Vagina (tissue), 2 donors: ENCODE data around the gene WBP2. TPM values are rescaled to one million over a fixed set of nuclear protein-coding genes. Genes with fewer than 3 reads are reported as not detected.
A peak's percentile ranks its signal among the peaks of the same experiment; 100 is the strongest.

ENCODE experiments used
- DNase-seq, 2 donors: peaks; one replicate each; pipeline ENCODE4 v3.0.0-alpha.2; 2017; ENCODE audit errors: extremely low spot score in 2 of 2
- H3K27ac ChIP-seq: fragments of 200-600 bp; sonication (generic); one replicate; pipeline ENCODE4 v1.5.1; 2019
- H3K27me3 ChIP-seq: fragments of 200-600 bp; sonication (generic); one replicate; pipeline ENCODE4 v1.5.1; 2019
- H3K36me3 ChIP-seq, 2 donors: fragments of 200-600 bp; sonication (generic); one replicate each; pipeline ENCODE4 v1.5.1; 2017 to 2019
- H3K4me1 ChIP-seq: fragments of 200-600 bp; sonication (generic); one replicate; pipeline ENCODE4 v1.5.1; 2019
- H3K4me3 ChIP-seq, 2 donors: fragments of 200-600 bp; sonication (generic); 1 replicate in 1 of 2; 2 replicates in 1 of 2; pipeline ENCODE4 v1.5.1; 2016 to 2019
- H3K9me3 ChIP-seq: fragments of 200-600 bp; sonication (generic); one replicate; pipeline ENCODE4 v1.5.1; 2019
- POLR2A ChIP-seq, 2 donors: fragments of 450-650 bp; IDR thresholded peaks; one replicate each; pipeline ENCODE4 v1.6.1; 2017; ENCODE audit warnings: antibody characterized with exemption in 2 of 2, mild to moderate bottlenecking in 2 of 2, moderate library complexity in 2 of 2
- POLR2AphosphoS5 ChIP-seq, 2 donors: sonication (generic); formaldehyde crosslinking; IDR thresholded peaks; one replicate each; pipeline ENCODE4 v1.9.0; 2017; ENCODE audit warnings: antibody characterized with exemption in 2 of 2, mild to moderate bottlenecking in 2 of 2, low read depth in 1 of 2; ENCODE audit not compliant: insufficient read depth in 1 of 2
- intact Hi-C: fragments of 100-400 bp; cut with DNase I; formaldehyde crosslinking; loops from one replicate; pipeline ENCODE4 v1.15.1; 2023
- total RNA-seq: library from RNA; depleted of rRNA; stranded (reverse); fragments of >200 nt; gene quantifications from one replicate; pipeline ENCODE4 v1.2.3, GENCODE V29; 2016
- TF ChIP-seq, protein P1 (sequence below), 3 experiments: fragments of 450-650 bp in 2 of 3; fragments of 200-600 bp in 1 of 3; sonication (generic) in 1 of 3; IDR thresholded peaks; one replicate each; pipeline ENCODE4 v1.5.1; 2017 to 2019; ENCODE audit warnings: antibody characterized with exemption in 3 of 3, mild to moderate bottlenecking in 2 of 3, moderate library complexity in 2 of 3

The WBP2 gene
- total RNA-seq, 1 donor from 2014 or later = 54.3 TPM

DNA sequence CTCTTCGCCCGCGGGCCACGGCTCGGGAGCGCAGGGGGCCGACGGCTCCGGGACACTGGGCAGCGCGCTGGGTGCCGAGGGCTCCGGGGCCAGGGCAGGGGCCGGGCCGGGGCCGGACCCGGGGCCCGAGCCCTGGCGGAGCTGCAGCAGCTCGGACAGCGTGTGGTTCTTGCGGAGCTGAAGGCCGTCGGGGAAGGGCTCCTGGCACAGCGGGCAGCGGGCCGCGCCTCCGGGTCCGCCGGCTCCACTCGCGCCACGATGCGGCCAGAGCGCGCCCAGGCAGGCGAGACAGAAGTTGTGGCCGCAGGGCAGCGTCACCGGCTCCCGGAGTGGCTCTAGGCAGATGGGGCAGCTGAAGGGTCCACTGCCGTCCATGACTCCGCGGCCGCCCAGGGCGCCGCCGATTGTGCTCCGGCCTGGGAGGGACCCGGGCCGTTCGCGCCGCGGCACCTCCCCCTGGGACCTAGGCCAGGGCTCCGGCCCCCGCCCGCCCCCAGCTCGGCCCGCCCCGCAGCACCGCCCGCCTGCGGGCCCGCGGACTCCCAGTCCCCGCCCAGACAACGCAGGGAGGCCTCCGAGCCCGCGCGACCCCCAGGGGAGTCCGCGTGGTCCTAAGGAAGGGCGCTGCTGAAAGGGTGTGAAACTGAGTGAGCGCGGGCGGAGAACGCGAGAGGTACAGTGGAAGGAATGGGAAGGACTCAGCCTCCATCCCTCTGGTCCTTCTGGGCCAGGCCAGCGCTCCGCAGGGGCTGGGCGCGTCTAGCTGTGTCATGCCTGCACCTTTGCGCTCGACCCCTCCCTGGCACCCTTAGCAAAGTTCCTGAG, 23.3 kb upstream of the WBP2 start, which contains the start of gene TRIM47:
Gene TRIM47 (minus strand): TSS at position 408 of the 825 bp plus-strand sequence. CDS start 33 bp downstream, at position 375.
- intact Hi-C loops = loop anchor here (10.0 kb wide), 1 partner anchor 114 kb away; the partner anchor contains the start of gene GALK1
- Histone ChIP-seq H3K9me3 (no peaks in the 10 kb centered on the region), H3K4me1 (peaks cover 43% of the 10 kb centered on the region)

DNA sequence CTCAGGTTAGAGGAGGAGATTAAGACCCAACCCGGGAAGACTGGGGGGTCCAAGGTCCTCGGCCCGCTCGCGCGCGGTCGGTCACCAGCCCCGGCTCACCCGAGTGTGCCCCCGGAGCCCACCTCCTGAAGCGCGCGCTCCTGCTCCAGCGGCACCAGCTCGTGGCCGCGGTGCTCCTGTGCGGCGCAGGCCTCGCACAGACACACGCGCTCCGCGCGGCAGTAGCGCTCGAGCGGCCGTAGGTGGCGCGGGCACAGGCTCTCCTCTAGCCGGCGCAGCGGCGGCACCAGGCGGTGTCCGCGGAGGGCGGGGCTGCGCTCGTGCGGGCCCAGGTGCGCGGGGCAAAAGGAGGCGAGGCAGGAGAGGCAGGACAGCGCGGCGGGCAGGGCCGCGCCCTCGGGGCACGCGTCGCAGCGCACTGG, 22.6 kb upstream of the WBP2 start:
- peak overlapping the region; percentile 99 for H3K27ac ChIP-seq
- DNase-seq = no peak
- H3K36me3 ChIP-seq = peaks cover 0 to 22% of the 10 kb centered on the region in 2 donors
- TF ChIP-seq, protein P1, sequence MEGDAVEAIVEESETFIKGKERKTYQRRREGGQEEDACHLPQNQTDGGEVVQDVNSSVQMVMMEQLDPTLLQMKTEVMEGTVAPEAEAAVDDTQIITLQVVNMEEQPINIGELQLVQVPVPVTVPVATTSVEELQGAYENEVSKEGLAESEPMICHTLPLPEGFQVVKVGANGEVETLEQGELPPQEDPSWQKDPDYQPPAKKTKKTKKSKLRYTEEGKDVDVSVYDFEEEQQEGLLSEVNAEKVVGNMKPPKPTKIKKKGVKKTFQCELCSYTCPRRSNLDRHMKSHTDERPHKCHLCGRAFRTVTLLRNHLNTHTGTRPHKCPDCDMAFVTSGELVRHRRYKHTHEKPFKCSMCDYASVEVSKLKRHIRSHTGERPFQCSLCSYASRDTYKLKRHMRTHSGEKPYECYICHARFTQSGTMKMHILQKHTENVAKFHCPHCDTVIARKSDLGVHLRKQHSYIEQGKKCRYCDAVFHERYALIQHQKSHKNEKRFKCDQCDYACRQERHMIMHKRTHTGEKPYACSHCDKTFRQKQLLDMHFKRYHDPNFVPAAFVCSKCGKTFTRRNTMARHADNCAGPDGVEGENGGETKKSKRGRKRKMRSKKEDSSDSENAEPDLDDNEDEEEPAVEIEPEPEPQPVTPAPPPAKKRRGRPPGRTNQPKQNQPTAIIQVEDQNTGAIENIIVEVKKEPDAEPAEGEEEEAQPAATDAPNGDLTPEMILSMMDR (IDR thresholded peaks at IDR 0.05) = no peak
- TF ChIP-seq POLR2AphosphoS5 (IDR thresholded peaks at IDR 0.05; ENCODE audit: insufficient read depth in 1 of 2, low read depth in 1 of 2) (no peak), POLR2A (IDR thresholded peaks at IDR 0.05) (no peak)
- H3K9me3 ChIP-seq = no peaks in the 10 kb centered on the region
- H3K4me1 ChIP-seq = peaks cover 49% of the 10 kb centered on the region
- peak overlapping the region; percentile 66 to 83 for H3K4me3 ChIP-seq
- no peaks in the 10 kb centered on the region for H3K27me3 ChIP-seq
- intact Hi-C loops = loop anchor here (1.0 to 10.0 kb wide), 3 partner anchors 8 to 113 kb away; partner anchors contain the start of genes GALK1 and WBP2

More for the DNA sequence above, 23.3 kb upstream of the WBP2 start, which contains the start of gene TRIM47:
- Histone ChIP-seq H3K27me3 (no peaks in the 10 kb centered on the region), H3K36me3 (peaks cover 0 to 22% of the 10 kb centered on the region in 2 donors), H3K27ac (peak within 1 kb of the TSS; percentile 99), H3K4me3 (peak within 1 kb of the TSS; percentile 66 to 83)
- no peak for DNase-seq
- TF ChIP-seq, protein P1 (IDR thresholded peaks at IDR 0.05) = no peak
- TF ChIP-seq POLR2AphosphoS5 (IDR thresholded peaks at IDR 0.05; ENCODE audit: insufficient read depth in 1 of 2, low read depth in 1 of 2) = peak; percentile 11 to 90
- peak; percentile 61 to 92 for TF ChIP-seq POLR2A (IDR thresholded peaks at IDR 0.05)

DNA sequence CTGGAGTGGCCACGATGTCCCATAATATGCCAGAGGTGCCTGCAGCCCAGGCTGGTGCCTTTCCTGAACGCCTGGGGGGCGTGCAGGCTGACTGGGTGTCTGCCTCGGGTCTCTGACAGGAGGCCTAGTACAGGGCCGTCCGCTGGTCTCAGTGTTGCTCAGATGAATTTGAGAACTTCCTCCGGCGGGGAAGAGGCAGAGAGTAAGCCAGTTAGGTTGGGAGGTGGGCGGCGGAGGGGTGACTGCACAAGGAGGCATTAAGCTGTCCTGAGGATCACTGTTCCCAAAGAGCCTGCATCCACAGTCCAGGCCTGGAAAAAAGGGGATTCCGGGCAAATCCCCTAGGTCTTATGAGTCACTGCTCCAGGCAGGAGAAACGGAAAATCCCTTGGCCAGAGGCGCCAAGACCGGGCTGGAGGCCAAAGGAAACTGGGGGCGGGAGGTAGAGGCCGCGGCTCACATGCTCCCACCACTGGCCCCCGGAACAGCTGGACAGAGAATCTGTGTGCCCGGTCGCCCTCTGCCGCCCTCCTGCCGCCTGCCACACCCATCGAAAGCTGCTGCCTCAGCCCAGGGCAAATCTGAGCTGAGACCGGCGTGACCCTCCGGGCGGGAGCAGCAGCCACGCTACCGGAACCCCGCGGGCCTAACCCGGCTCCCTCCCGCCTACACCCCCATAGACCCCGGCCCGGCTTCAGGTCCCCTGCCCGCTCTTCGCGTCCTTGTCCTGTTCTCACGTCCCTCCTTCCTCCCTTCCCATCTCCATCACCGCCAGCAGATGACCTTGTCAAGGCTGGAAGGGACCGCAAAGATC, 22.0 kb upstream of the WBP2 start:
- TF ChIP-seq, protein P1 (IDR thresholded peaks at IDR 0.05) = peak in 2 of 3 experiments; percentile 20 to 37
- TF ChIP-seq POLR2A (IDR thresholded peaks at IDR 0.05) (peak in 1 of 2 donors; percentile 46), POLR2AphosphoS5 (IDR thresholded peaks at IDR 0.05; ENCODE audit: insufficient read depth in 1 of 2, low read depth in 1 of 2) (peak; percentile 89 to 95)
- peaks cover 0 to 22% of the 10 kb centered on the region in 2 donors for H3K36me3 ChIP-seq
- intact Hi-C loops = loop anchor here (1.0 to 10.0 kb wide), 3 partner anchors 8 to 112 kb away; partner anchors contain the start of genes GALK1 and WBP2
- no peaks in the 10 kb centered on the region for H3K9me3 ChIP-seq
- no peaks in the 10 kb centered on the region for H3K27me3 ChIP-seq
- peak overlapping the region; percentile 99 for H3K27ac ChIP-seq
- DNase-seq = no peak
- H3K4me3 ChIP-seq = peak overlapping the region; percentile 66 to 83
- H3K4me1 ChIP-seq = peaks cover 55% of the 10 kb centered on the region

DNA sequence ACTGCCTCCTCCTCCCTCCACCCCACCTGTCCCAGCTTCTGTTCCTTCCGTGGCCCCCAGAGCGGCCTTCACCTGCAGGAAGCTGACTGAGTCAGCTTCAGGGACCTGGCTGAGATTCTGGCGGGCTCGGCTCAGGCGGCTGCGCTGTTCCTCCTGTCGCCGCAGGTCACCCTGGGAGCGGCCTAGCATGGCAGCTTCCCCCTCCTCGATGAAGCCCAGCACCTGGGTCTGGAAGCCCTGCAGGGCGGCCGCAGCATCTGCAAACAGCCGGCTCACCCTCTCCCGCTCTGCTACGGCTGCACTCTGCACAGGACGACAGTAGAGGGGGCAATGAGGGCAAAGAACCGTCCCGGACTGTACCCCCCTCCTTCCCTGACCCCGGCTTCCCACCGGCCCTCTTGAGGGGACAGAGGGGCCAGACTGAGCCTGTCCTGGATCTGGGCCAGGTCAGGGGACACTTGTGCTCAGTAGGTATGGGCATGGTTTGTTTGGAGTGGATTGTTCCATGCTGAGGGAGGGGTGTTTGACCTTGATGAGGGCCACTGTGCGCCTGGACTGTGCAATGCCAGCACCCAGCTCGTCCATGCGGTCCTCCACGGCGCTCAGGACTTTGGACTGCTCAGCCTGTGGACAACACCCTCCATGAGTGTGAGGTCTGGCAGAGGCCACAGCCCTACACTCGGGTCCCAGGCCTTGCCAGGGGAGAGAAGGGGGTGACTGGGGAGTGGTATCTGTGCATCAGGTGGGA, 21.2 kb upstream of the WBP2 start:
- intact Hi-C loops = loop anchor here (2.0 to 10.0 kb wide), 2 partner anchors 22 to 112 kb away; partner anchors contain the start of genes GALK1 and WBP2
- no peaks in the 10 kb centered on the region for H3K9me3 ChIP-seq
- DNase-seq = no peak
- no peak for TF ChIP-seq POLR2A (IDR thresholded peaks at IDR 0.05)
- TF ChIP-seq, protein P1 (IDR thresholded peaks at IDR 0.05) = peak in 1 of 3 experiments; percentile 13
- peak in 1 of 2 donors; percentile 20 for TF ChIP-seq POLR2AphosphoS5 (IDR thresholded peaks at IDR 0.05; ENCODE audit: insufficient read depth in 1 of 2, low read depth in 1 of 2)
- peak overlapping the region; percentile 66 to 83 for H3K4me3 ChIP-seq
- H3K27ac ChIP-seq = peak overlapping the region; percentile 99
- peaks cover 51% of the 10 kb centered on the region for H3K4me1 ChIP-seq
- peaks cover 0 to 22% of the 10 kb centered on the region in 2 donors for H3K36me3 ChIP-seq
- no peaks in the 10 kb centered on the region for H3K27me3 ChIP-seq
